ENCODE results near the gene FAT1. TPM values are rescaled to one million over a fixed set of nuclear protein-coding genes. Genes with fewer than 3 reads are reported as not detected.
A peak's percentile ranks its signal among the peaks of the same experiment; 100 is the strongest.

Gene FAT1
- total RNA-seq, 1 experiment from 2014 or later: 172 TPM

- TF ChIP-seq ZNF317 (CRISPR knock-in tag; IDR thresholded peaks at IDR 0.05; ENCODE audit: borderline replicate concordance, low read depth): no peak
- peak; percentile 63 for TF ChIP-seq GABPB1 (CRISPR knock-in tag; IDR thresholded peaks at IDR 0.05)
- no peaks in the 10 kb centered on the region for H3K27me3 Mint-ChIP-seq (ENCODE audit: low read depth)
- CTCF ChIA-PET: no interaction called here
- POLR2A ChIA-PET: no interaction called here
- H3K27ac Mint-ChIP-seq: no peak overlapping the region
- ATAC-seq: no peak
- H3K9me3 Mint-ChIP-seq: peaks cover 4% of the 10 kb centered on the region; the same call in 1 of the 2 replicates
- peaks cover 23% of the 10 kb centered on the region for H3K36me3 Mint-ChIP-seq
- H3K4me1 Mint-ChIP-seq: peaks cover 76% of the 10 kb centered on the region
- no peak overlapping the region for H3K4me3 Mint-ChIP-seq
- no peak for DNase-seq (ENCODE audit: low spot score)
Observed at GRCh38 chr4:186698028-186698427, 25.6 kb downstream of the FAT1 start.

- H3K4me1 Mint-ChIP-seq: peaks cover 58% of the 10 kb centered on the region
- POLR2A ChIA-PET: no interaction called here
- H3K27ac Mint-ChIP-seq: no peak overlapping the region; the same call in 1 of the 2 replicates
- no peaks in the 10 kb centered on the region for H3K27me3 Mint-ChIP-seq (ENCODE audit: low read depth)
- CTCF ChIA-PET: no interaction called here
- H3K36me3 Mint-ChIP-seq: peaks cover 36% of the 10 kb centered on the region
- no peak overlapping the region for H3K4me3 Mint-ChIP-seq
- ATAC-seq (no peak), DNase-seq (ENCODE audit: low spot score) (no peak)
- H3K9me3 Mint-ChIP-seq: peaks cover 10% of the 10 kb centered on the region
- TF ChIP-seq SMAD3 (CRISPR knock-in tag; IDR thresholded peaks at IDR 0.05; ENCODE audit: borderline replicate concordance) (no peak), AR (CRISPR knock-in tag; IDR thresholded peaks at IDR 0.05) (no peak), ZNF416 (CRISPR knock-in tag; IDR thresholded peaks at IDR 0.05) (no peak), ZMAT4 (CRISPR knock-in tag; IDR thresholded peaks at IDR 0.05) (no peak), AFF4 (CRISPR knock-in tag; IDR thresholded peaks at IDR 0.05; ENCODE audit: borderline replicate concordance) (no peak), TP53 (CRISPR knock-in tag; IDR thresholded peaks at IDR 0.05) (no peak), USF1 (CRISPR knock-in tag; IDR thresholded peaks at IDR 0.05) (no peak), PRDM15 (CRISPR knock-in tag; IDR thresholded peaks at IDR 0.05) (no peak), ELF4 (CRISPR knock-in tag; IDR thresholded peaks at IDR 0.05; ENCODE audit: low read depth) (no peak), FOXP1 (CRISPR knock-in tag; IDR thresholded peaks at IDR 0.05; ENCODE audit: borderline replicate concordance) (no peak), KAT7 (CRISPR knock-in tag; IDR thresholded peaks at IDR 0.05; ENCODE audit: borderline replicate concordance) (no peak), PREB (CRISPR knock-in tag; IDR thresholded peaks at IDR 0.05; ENCODE audit: borderline replicate concordance) (no peak), ZNF423 (CRISPR knock-in tag; IDR thresholded peaks at IDR 0.05) (no peak), MLX (CRISPR knock-in tag; IDR thresholded peaks at IDR 0.05) (no peak), ZBTB43 (CRISPR knock-in tag; IDR thresholded peaks at IDR 0.05) (no peak), MAX (CRISPR knock-in tag; IDR thresholded peaks at IDR 0.05) (no peak), GRHL2 (CRISPR knock-in tag; IDR thresholded peaks at IDR 0.05; ENCODE audit: insufficient replicate concordance, severe bottlenecking) (no peak), JUN (CRISPR knock-in tag; IDR thresholded peaks at IDR 0.05) (no peak)
Observed at GRCh38 chr4:186695392-186695791, 28.3 kb downstream of the FAT1 start.

Measured in WTC11 (cell line).